ENCODE measurements around the gene RFX2. TPM values are rescaled to one million over a fixed set of nuclear protein-coding genes. Genes with fewer than 3 reads are reported as not detected.
"Not testable (repeated sequence)": the region's sequence is repeated elsewhere in the genome, so short reads cannot be mapped to it uniquely, and the experiment has no call there.

Gene RFX2
- total and polyA plus RNA-seq, 12 donors: 2.3 to 10.4 (median 4.6) TPM

DNA sequence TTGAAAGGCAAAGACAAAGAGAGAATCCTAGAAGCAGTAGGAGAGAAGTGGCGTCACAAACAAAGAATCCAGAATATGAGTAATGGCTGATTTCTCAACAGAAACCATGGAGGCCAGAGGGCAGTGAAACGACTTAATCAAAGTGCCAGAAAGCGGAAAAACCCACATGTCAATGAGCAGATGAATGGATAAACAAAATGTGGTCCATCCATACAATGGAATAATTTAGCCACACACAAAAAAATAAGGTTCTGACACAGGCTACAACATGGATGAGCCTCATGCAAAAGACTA lies 80.1 kb downstream of the RFX2 start:
- intact Hi-C loops (cut with DNase I): no loop called here
- WGBS, 4 donors: 42 to 64% (median 58%) methylated on average over 3 of the region's 3 CpGs
- peak in 1 of 7 donors; percentile 29 for DNase-seq

DNA sequence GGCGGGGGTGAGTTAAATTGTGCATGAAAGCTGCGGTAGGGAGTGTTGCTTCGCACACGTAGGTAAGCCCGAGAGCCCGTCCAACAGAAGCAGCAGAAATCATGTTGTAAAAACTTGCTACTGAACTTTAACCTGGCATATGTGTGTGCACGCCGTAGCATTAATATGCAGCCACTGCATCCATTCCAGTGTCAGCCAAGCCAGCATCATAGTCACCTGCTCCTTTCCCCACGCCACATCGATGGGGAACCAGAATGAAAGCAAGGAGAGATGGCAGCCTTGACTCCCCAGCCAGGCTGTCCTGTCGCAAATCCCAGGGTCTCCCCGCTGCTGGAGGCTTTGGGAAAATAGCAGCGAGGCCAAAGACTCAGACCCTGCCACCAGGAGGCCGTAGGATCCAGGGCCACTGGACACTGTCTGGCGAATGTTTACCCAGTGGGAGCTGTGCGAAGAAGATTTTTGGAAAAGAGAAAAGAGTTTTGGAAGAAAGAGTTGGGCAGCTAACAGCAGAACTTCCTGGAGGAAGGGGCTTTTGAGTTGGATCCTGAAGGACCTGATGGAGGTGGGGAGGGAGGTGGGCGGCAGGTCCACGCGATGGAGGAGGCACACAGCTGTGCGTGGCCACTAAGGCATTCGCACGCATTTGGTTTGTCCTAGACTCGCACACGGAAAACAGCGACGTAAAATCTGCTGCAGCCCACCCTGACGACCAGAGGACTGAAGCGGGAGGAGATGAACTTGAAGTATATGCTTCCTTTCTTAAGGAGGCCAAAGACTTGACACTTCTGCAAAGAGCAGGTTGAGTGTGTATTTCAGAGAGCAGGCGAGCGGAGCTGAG lies 83.7 kb downstream of the RFX2 start:
- DNase-seq: peak in 1 of 7 donors; percentile 1

More for the DNA sequence above, 80.1 kb downstream of the RFX2 start:
- no peaks in the 10 kb centered on the region for H3K27me3 ChIP-seq
- no peak overlapping the region for H3K4me3 ChIP-seq
- H3K9me3 ChIP-seq (replicated peaks in 1 of 3): no peaks in the 10 kb centered on the region
- no peak for TF ChIP-seq POLR2A (IDR thresholded peaks at IDR 0.05)
- TF ChIP-seq CTCF (IDR thresholded peaks at IDR 0.05): no peak
- no peak overlapping the region for H3K27ac ChIP-seq
- H3K36me3 ChIP-seq (replicated peaks in 1 of 2): no peaks in the 10 kb centered on the region
- no peaks in the 10 kb centered on the region for H3K4me1 ChIP-seq (replicated peaks in 1 of 2)

GRCh38 chr19:6024756-6025155 lies 85.5 kb downstream of the RFX2 start:
- not testable (repeated sequence) for H3K4me1 ChIP-seq (replicated peaks in 1 of 2); H3K27me3 ChIP-seq; H3K9me3 ChIP-seq (replicated peaks in 1 of 3); DNase-seq; H3K27ac ChIP-seq; H3K36me3 ChIP-seq (replicated peaks in 1 of 2); H3K4me3 ChIP-seq
- intact Hi-C loops (cut with DNase I): loop anchor here (5.0 kb wide), 2 partner anchors 37 to 217 kb away; partner anchors contain the start of gene NRTN (in 1 of the 2)
- WGBS, 4 donors: 96 to 97% (median 96%) methylated on average over 23 to 27 of the region's 27 CpGs

More for the DNA sequence above, 83.7 kb downstream of the RFX2 start:
- TF ChIP-seq CTCF (IDR thresholded peaks at IDR 0.05): no peak
- no peak for TF ChIP-seq POLR2A (IDR thresholded peaks at IDR 0.05)
- H3K27ac ChIP-seq: no peak overlapping the region
- intact Hi-C loops (cut with DNase I): no loop called here
- 94 to 95% (median 95%) methylated on average over 30 of the region's 30 CpGs for WGBS, 4 donors
- H3K36me3 ChIP-seq (replicated peaks in 1 of 2): no peaks in the 10 kb centered on the region
- no peaks in the 10 kb centered on the region for H3K27me3 ChIP-seq
- no peaks in the 10 kb centered on the region for H3K9me3 ChIP-seq (replicated peaks in 1 of 3)
- H3K4me1 ChIP-seq (replicated peaks in 1 of 2): no peaks in the 10 kb centered on the region
- no peak overlapping the region for H3K4me3 ChIP-seq

DNA sequence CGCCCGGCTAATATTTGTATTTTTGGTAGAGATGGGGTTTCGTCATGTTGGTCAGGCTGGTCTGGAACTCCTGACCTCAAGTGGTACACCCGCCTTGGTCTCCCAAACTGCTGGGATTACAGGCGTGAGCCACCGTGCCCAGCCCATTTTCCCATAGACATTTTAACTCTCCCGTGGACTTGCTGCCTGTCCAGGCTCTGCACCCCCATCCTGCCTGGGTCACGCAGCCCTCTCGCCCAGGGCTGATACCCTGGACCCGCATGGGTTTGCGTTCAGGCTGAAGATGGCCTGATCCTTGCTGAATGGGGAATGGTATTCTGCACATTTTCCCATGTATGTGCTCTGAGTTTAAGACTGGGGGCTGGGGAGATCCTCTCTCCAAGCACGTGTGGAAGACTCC lies 86.4 kb downstream of the RFX2 start:
- H3K36me3 ChIP-seq (replicated peaks in 1 of 2): no peaks in the 10 kb centered on the region
- H3K9me3 ChIP-seq (replicated peaks in 1 of 3): no peaks in the 10 kb centered on the region
- DNase-seq: no peak
- H3K4me1 ChIP-seq (replicated peaks in 1 of 2): no peaks in the 10 kb centered on the region
- WGBS, 4 donors: 88 to 95% (median 92%) methylated on average over 9 to 12 of the region's 12 CpGs
- H3K4me3 ChIP-seq: no peak overlapping the region
- TF ChIP-seq CTCF (IDR thresholded peaks at IDR 0.05): no peak
- TF ChIP-seq POLR2A (IDR thresholded peaks at IDR 0.05): no peak
- H3K27ac ChIP-seq: no peak overlapping the region
- no peaks in the 10 kb centered on the region for H3K27me3 ChIP-seq
- intact Hi-C loops (cut with DNase I): loop anchor here (2.0 to 5.0 kb wide), 3 partner anchors 37 to 217 kb away; partner anchors contain the start of gene NRTN (in 1 of the 2)
